IMR-90 (cell line): Measurements from ENCODE around the gene PILRA. TPM values are rescaled to one million over a fixed set of nuclear protein-coding genes. Genes with fewer than 3 reads are reported as not detected.

Experiments used
- ATAC-seq: fragments of 200-7000 bp; cut with Tn5 transposase; 2 replicates; pipeline ENCODE4 v1.9.1; 2020; ENCODE audit warnings: low read depth, mild to moderate bottlenecking, moderate library complexity
- BruUV-seq: library from RNA; stranded (reverse); fragments of 400-500 nt; replicated peaks from 2 replicates; lab custom pipeline; 2021; lab: Mats Ljungman, UMichigan
- CTCF ChIA-PET: fragments of 300-600 bp; formaldehyde crosslinking; extraction: SDS; loops from one replicate; lab custom pipeline; 2021; ENCODE audit warnings: antibody characterized with exemption; lab: Yijun Ruan, JAX
- POLR2A ChIA-PET: fragments of 300-600 bp; sonication (Branson Sonifier 250); formaldehyde crosslinking; loops from one replicate; lab custom pipeline; 2022; ENCODE audit warnings: antibody characterized with exemption; ENCODE audit not compliant: unreplicated experiment; lab: Charles Lee
- DNase-seq: peaks from one replicate; pipeline ENCODE4 v3.0.0; 2013
- H2AFZ ChIP-seq: replicated peaks from 2 replicates; pipeline ENCODE3; 2013; ENCODE audit warnings: low read length, mild to moderate bottlenecking; ENCODE audit not compliant: poor library complexity
- H2AK5ac ChIP-seq: 2 replicates; pipeline ENCODE4 v1.6.1; 2013; ENCODE audit warnings: low read depth, low read length, inconsistent platforms
- H2AK9ac ChIP-seq: replicated peaks from 2 replicates; pipeline ENCODE3; 2013; ENCODE audit warnings: mild to moderate bottlenecking, low read depth, low read length, moderate library complexity; ENCODE audit not compliant: poor library complexity
- H2BK120ac ChIP-seq: 2 replicates; pipeline ENCODE4 v1.6.1; 2013; ENCODE audit warnings: low read depth, low read length, inconsistent platforms
- H2BK15ac ChIP-seq: 3 replicates; pipeline ENCODE4 v1.6.1; 2013; ENCODE audit warnings: low read depth, low read length, inconsistent platforms
- H2BK20ac ChIP-seq: 2 replicates; pipeline ENCODE4 v1.6.1; 2013; ENCODE audit warnings: low read depth, mild to moderate bottlenecking, inconsistent platforms, low read length, moderate library complexity
- H2BK5ac ChIP-seq: 2 replicates; pipeline ENCODE4 v1.6.1; 2013; ENCODE audit warnings: mild to moderate bottlenecking, low read depth, low read length, inconsistent platforms; ENCODE audit not compliant: poor library complexity, severe bottlenecking
- H3K14ac ChIP-seq: replicated peaks from 2 replicates; pipeline ENCODE4 v1.6.1; 2013; ENCODE audit warnings: low read depth, low read length, inconsistent platforms
- H3K18ac ChIP-seq: 2 replicates; pipeline ENCODE4 v1.6.1; 2013; ENCODE audit warnings: low read depth, low read length, control low read depth
- H3K23ac ChIP-seq: 2 replicates; pipeline ENCODE4 v1.6.1; 2013; ENCODE audit warnings: low read depth, low read length, inconsistent platforms
- H3K27ac ChIP-seq: 2 replicates; pipeline ENCODE4 v1.5.1; 2013; ENCODE audit warnings: mild to moderate bottlenecking, control low read depth, low read length; ENCODE audit not compliant: insufficient read depth
- H3K27me3 ChIP-seq: 2 replicates; pipeline ENCODE4 v1.6.1; 2013; ENCODE audit warnings: low read length; ENCODE audit not compliant: control insufficient read depth, insufficient read depth
- H3K36me3 ChIP-seq: 2 replicates; pipeline ENCODE4 v1.6.1; 2013; ENCODE audit warnings: low read length, mixed read lengths; ENCODE audit not compliant: control insufficient read depth, insufficient read depth
- H3K4ac ChIP-seq: 2 replicates; pipeline ENCODE4 v1.6.1; 2013; ENCODE audit warnings: low read depth, low read length, inconsistent platforms
- H3K4me1 ChIP-seq: 2 replicates; pipeline ENCODE4 v1.6.1; 2013; ENCODE audit warnings: low read length, mixed read lengths; ENCODE audit not compliant: control insufficient read depth, insufficient read depth
- H3K4me2 ChIP-seq: 2 replicates; pipeline ENCODE4 v1.6.1; 2013; ENCODE audit warnings: low read depth, mild to moderate bottlenecking, control low read depth, low read length, moderate library complexity
- H3K4me3 ChIP-seq: 2 replicates; pipeline ENCODE4 v1.5.1; 2013; ENCODE audit warnings: low read depth, mild to moderate bottlenecking, control low read depth, low read length, moderate library complexity; ENCODE audit not compliant: insufficient read depth
- H3K56ac ChIP-seq: 2 replicates; pipeline ENCODE4 v1.6.1; 2013; ENCODE audit warnings: low read length, inconsistent platforms; ENCODE audit not compliant: insufficient read depth; ENCODE audit errors: extremely low read depth
- H3K79me1 ChIP-seq, 2 experiments: 2 replicates each; pipeline ENCODE4 v1.6.1; 2013; ENCODE audit warnings: low read length in 2 of 2, inconsistent platforms in 1 of 2, low read depth in 1 of 2
- H3K9ac ChIP-seq: 2 replicates; pipeline ENCODE4 v1.6.1; 2013; ENCODE audit warnings: low read depth, low read length, control low read depth
- H3K9me1 ChIP-seq: 2 replicates; pipeline ENCODE4 v1.6.1; 2013; ENCODE audit warnings: low read length, inconsistent platforms; ENCODE audit not compliant: insufficient read depth
- H3K9me3 ChIP-seq: 2 replicates; pipeline ENCODE4 v1.6.1; 2013; ENCODE audit warnings: low read length; ENCODE audit not compliant: control insufficient read depth, insufficient read depth
- H4K20me1 ChIP-seq: 2 replicates; pipeline ENCODE4 v1.6.1; 2013; ENCODE audit warnings: low read length, inconsistent platforms; ENCODE audit not compliant: insufficient read depth
- H4K5ac ChIP-seq: 2 replicates; pipeline ENCODE4 v1.6.1; 2013; ENCODE audit warnings: mild to moderate bottlenecking, low read depth, low read length, control low read depth
- H4K8ac ChIP-seq, 2 experiments: 2 replicates each; pipeline ENCODE4 v1.6.1; 2013; ENCODE audit warnings: low read depth in 2 of 2, low read length in 2 of 2, control low read depth in 1 of 2, inconsistent platforms in 1 of 2
- H4K91ac ChIP-seq: 2 replicates; pipeline ENCODE4 v1.6.1; 2013; ENCODE audit warnings: low read depth, low read length, inconsistent platforms; ENCODE audit not compliant: insufficient read depth
- CHD1 ChIP-seq: IDR thresholded peaks from 2 replicates; pipeline ENCODE4 v1.6.1; 2012; ENCODE audit warnings: low read depth, low read length, improper control_type of control experiment
- ELK1 ChIP-seq: fragments of 150-350 bp; IDR thresholded peaks from 2 replicates; pipeline ENCODE4 v1.6.1; 2016; ENCODE audit warnings: low read depth, mild to moderate bottlenecking, low read length, moderate library complexity, borderline replicate concordance
- RAD21 ChIP-seq: IDR thresholded peaks from 2 replicates; pipeline ENCODE4 v1.6.1; 2012; ENCODE audit warnings: low read length, improper control_type of control experiment
- WGBS, 2 experiments: methylation state at CpG; one replicate each; pipeline versions ENCODE4 v1.1.5 to v1.1.7; 2013; ENCODE audit warnings: missing lambda C conversion rate in 2 of 2; ENCODE audit not compliant: insufficient read length in 1 of 2; ENCODE audit errors: extremely low coverage in 2 of 2; 5-methylcytosine and 5-hydroxymethylcytosine counted together
- dilution Hi-C: fragments of 300-500 bp; cut with HindIII; formaldehyde crosslinking; loops from one replicate; pipeline ENCODE4 v1.14.3; 2018; ENCODE audit warnings: low sequenced_read_pairs; ENCODE audit not compliant: unreplicated experiment
- in situ Hi-C: fragments of 300-500 bp; cut with MboI; formaldehyde crosslinking; loops from 3 replicates; pipeline ENCODE4 v1.14.3; 2019; ENCODE audit warnings: low sequenced_read_pairs, inconsistent platforms, mixed read lengths
- intact Hi-C: fragments of 100-400 bp; cut with micrococcal nuclease; formaldehyde crosslinking; loops from 2 replicates; pipeline ENCODE4 v1.10.0; 2022
- polyA plus RNA-seq, 3 experiments: library from polyadenylated mRNA; depleted of rRNA; stranded (reverse); fragments of >200 nt; gene quantifications; 2 replicates each; pipeline ENCODE4 v1.2.3, GENCODE V29; 2012; ENCODE audit warnings: low replicate concordance in 1 of 3
- total RNA-seq: library from RNA; depleted of rRNA; stranded (reverse); fragments of >200 nt; gene quantifications from 2 replicates; pipeline ENCODE4 v1.2.3, GENCODE V29; 2012

PILRA gene
- total and polyA plus RNA-seq, 2 of the 4 experiments (the other 2 are of a cell fraction): 0.56 TPM; not detected in 1

- intact Hi-C loops: no loop called here
- dilution Hi-C loops: no loop called here
- no peaks in the 10 kb centered on the region for H4K20me1 ChIP-seq
- TF ChIP-seq RAD21 (no peak), CHD1 (no peak), ELK1 (no peak)
- H2AK9ac ChIP-seq: no peak overlapping the region
- ATAC-seq: no peak
- H3K27me3 ChIP-seq: no peaks in the 10 kb centered on the region
- no peak overlapping the region for H2BK15ac ChIP-seq
- in situ Hi-C loops: no loop called here
- H3K9me1 ChIP-seq: 0 out of 2 replicates have a peak, but pooled peaks cover 3% of the 10 kb centered on the region
- WGBS, 2 experiments: 91% methylated on average over 4 of the region's 5 CpGs; no CpG with 5 or more reads in 1 of the 2 experiments
- no peaks in the 10 kb centered on the region for H3K9me3 ChIP-seq
- H3K23ac ChIP-seq: no peak overlapping the region
- H3K9ac ChIP-seq: no peak overlapping the region
- H3K79me1 ChIP-seq: no peaks in the 10 kb centered on the region
- no peak overlapping the region for H2BK120ac ChIP-seq
- peaks cover 8% of the 10 kb centered on the region for H3K4me1 ChIP-seq
- H2AFZ ChIP-seq: no peak overlapping the region
- H3K14ac ChIP-seq: no peak overlapping the region
- CTCF ChIA-PET: no interaction called here
- no peak overlapping the region for H3K4me2 ChIP-seq
- DNase-seq: no peak
- H4K91ac ChIP-seq: no peak overlapping the region
- H3K18ac ChIP-seq: no peak overlapping the region
- BruUV-seq: no TSS peak
- H3K27ac ChIP-seq: no peak overlapping the region
- no peak overlapping the region for H4K5ac ChIP-seq
- H3K36me3 ChIP-seq: no peaks in the 10 kb centered on the region
- H4K8ac ChIP-seq: no peak overlapping the region
- no peak overlapping the region for H3K4ac ChIP-seq
- H2BK5ac ChIP-seq: no peak overlapping the region
- POLR2A ChIA-PET: no interaction called here
- H3K56ac ChIP-seq: no peak overlapping the region
- no peak overlapping the region for H2BK20ac ChIP-seq
- H3K4me3 ChIP-seq: no peak overlapping the region
- H2AK5ac ChIP-seq: no peak overlapping the region
These were observed 1.3 kb downstream of the PILRA start for GRCh38 chr7:100374601-100375000.
